HG02840 (cell line): ENCODE results near the gene SUSD4.

Source experiments
- ATAC-seq: cut with Tn5 transposase; IDR thresholded peaks from one replicate; pipeline ENCODE4 v1.9.1; 2021; ENCODE audit warnings: mild to moderate bottlenecking, moderate library complexity, moderate number of reproducible peaks; ENCODE audit not compliant: unreplicated experiment, low FRiP score

SUSD4 gene

DNA sequence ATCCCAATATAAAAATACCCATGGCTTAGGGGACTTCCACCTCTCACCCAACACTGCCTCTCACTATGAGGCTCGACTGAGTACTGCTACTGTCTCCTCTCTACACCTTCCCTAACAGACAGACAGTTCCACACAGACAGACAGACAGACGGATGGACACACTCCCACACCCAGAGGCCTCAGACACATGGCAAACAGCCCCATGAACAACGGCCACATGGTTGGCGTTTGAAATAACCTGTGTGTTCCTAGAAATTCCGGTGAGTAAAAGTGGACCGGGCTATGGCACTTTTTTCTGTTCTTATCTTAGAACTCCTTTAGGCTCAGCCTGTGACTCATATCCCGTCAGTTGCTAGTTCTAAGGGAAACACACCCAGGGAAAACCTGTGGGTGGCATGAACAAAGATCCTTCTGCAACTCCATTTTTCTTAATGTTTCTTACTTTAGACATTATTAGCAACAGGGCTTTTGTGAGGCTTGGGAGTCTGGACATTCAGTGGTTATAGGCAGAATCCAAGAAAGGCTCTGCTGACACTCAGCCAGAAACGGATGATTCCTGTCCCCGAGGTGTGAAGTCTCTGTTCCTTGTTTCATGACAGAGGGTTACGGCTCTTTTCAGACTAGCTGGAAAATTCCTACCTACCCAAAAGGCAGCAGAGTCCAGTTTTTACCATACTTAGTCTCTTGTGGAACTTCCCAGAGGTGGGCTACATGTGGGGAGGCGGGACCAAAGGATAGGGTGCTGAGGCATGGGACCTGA lies 130.4 kb downstream of the SUSD4 start:
- no peak for ATAC-seq

- ATAC-seq = no peak
Measured at GRCh38 chr1:223233019-223233409, 131.0 kb downstream of the SUSD4 start.

DNA sequence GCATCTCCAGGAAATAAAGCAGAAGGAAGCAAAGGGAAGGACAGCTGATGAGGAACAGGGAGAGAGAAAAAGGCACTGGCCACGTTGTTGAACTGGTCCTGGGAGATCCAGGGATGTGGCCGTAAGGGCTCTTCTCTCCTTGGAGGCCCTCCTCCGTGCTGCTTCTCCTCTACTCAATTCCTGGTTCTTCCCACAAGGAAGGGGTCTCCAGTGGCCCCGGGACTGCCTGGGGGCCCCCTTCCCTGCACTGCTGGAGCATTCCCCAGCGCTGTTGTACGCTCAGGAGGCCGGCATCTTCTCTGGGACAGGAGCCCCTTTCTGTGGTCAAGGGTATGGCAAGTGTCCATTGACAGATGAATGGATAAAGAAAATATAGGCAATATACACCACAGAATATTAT lies 132.4 kb downstream of the SUSD4 start:
- ATAC-seq = no peak

DNA sequence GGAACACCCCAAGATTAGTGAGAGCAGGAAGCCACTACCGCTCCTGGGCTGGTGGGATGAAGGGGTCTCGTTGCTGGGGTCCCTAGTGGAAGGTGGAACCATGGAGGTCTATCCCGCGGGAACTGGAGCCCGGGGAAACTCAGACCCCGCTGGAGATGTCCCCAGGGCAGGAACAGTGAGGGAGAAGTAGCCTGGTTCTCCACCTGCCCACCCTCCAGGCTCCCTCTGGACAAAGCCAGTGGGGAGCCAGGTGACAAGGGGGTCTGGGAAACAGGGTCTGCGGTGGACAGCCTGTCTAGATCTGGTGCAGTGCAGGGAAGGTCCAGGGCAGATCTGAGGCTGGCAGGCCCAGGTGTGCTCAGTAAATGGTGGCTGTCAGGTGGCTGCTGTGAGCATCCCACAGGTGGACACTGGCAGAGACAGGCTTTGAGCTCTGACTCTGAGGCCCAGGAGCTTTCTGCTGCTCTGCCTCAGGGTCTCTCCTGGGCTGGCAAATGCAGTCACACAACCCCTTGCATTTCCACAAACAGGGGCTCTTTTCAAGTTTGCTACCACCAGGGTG lies 132.9 kb downstream of the SUSD4 start:
- no peak for ATAC-seq

DNA sequence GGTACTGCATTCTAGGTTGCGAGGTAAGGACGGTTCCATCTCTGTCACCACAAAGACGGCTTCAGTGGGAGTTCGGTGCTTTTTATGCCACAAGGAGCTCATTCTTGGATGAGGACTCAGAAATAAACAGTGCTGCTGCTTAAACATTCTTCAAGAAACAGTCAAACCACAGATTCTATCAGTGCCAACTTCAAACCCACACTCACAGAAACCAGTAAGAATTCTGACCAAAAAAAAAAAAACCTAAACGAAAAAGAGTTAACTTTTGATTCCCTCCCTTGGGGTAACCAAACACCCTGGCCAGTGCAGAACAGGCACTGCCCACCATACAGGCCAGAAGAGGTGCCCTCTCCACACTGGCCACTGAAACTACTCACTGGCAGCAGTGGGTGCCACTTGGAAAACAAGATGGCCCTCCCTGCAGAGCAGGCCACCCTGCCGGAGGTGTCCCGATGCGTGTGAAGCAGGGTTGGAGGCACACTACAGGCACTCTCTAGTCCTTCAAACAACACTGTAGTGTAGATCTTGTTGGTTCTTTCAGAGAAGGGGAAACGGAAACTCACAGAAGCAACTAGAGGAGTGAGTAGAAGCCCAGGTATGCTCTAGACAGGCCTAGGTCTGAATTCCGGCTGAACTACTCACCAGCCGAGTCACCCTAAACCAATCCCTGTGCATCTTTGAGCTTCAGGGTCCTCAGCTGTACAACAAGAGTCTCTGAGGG lies 133.7 kb downstream of the SUSD4 start:
- no peak for ATAC-seq

- ATAC-seq = no peak
Measured at GRCh38 chr1:223229756-223230155, 134.2 kb downstream of the SUSD4 start.

GRCh38 chr1:223228931-223229528 lies 134.9 kb downstream of the SUSD4 start:
- no peak for ATAC-seq

GRCh38 chr1:223228201-223228600 lies 135.8 kb downstream of the SUSD4 start:
- ATAC-seq = no peak

DNA sequence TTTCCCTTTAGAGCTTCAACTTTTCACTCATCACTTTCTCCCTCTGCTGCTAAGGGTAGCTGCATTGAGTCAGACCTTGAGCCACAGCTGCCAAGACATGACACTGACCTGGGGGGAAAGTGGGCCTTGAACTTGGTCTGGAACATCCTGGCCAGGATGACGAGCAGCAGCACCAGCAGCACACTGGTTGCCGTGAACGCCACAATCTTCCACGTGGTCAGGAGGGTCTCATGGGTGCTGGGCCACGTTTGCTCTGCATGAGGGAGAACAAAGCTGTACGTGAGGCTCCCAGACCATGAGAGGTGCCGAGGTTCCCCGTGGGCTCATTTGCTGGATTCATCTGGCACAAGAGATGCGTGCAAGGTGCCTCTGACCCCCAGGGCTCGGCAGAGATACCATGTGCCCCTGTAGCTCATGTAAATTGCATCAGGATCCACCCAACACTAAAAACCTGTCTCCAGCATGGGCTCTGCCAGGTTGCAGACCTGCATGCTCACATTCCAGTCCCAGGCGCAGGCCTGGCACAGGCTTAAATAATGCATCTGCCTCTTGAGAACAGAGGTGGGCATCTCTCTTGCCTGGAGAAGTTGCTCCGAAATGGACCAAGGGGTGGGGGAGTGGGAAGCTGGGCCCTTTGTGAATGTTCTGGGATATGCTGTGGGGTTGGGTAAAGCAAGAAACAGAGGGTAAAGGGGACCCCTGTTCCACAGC lies 136.3 kb downstream of the SUSD4 start:
- ATAC-seq = no peak

DNA sequence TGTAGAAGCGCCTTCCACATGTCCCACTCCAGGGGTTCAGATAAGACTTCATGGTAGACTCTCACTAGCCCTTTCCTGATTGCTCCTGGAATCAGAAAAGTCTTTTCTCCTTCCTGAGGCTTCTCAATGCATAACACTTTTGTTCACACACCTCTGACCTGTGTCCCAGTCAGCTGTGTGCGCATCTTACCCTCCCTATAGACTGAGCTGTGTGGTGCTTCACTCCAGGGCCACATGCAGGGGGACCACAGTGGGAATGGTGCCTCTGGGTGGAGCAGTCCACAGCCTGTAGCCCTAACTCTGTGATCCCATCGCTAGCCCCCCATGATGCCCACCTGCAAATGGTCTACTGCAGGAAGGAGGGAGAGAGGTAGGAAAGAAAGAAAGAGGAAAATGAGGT lies 136.9 kb downstream of the SUSD4 start:
- ATAC-seq = no peak

- no peak for ATAC-seq
Measured at GRCh38 chr1:223226271-223226670, 137.7 kb downstream of the SUSD4 start.

DNA sequence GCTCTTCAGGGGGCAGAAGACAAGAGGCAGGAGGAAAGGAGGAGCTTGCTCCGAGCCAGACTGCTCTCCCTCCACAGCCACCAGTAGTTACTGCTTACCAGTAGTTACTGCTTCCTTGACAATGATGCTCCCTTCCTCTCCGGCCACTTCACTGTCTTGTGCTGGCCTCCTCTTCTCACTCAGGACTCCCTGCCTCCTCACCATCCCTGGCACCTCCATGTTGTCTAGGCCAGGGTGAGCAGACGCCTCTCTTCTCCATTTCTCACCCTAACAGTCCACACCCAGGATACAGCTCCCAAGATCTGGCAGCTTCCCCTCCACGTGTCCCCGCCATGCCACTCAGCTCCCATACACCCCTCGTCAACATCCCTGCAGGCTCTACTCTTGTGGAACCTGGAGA lies 138.5 kb downstream of the SUSD4 start:
- no peak for ATAC-seq

- no peak for ATAC-seq
Measured at GRCh38 chr1:223225061-223225460, 138.9 kb downstream of the SUSD4 start.

GRCh38 chr1:223224465-223224864 lies 139.5 kb downstream of the SUSD4 start:
- no peak for ATAC-seq

GRCh38 chr1:223223091-223223995 lies 140.6 kb downstream of the SUSD4 start:
- ATAC-seq = no peak

DNA sequence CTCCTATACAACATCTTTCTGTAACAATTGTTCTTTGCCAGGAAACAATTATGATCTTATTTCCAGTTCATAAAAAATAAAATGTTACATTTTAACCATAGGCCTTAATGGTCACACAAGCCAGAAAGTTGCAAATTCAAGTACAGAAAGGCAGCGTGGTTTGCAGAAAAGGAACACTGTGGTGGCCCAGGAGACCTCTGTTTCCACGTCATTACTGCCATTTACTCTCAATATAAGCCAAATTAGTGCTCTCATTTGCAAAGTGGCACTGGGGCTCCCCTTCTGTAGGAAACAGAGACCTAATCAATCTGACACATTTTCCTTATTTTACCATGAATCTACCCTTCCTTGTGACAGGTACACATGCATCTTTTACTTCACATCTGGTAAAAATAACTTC lies 141.6 kb downstream of the SUSD4 start:
- ATAC-seq = no peak

GRCh38 chr1:223221686-223222085 lies 142.3 kb downstream of the SUSD4 start:
- ATAC-seq = no peak

GRCh38 chr1:223219846-223220610 lies 143.9 kb downstream of the SUSD4 start:
- ATAC-seq = no peak

GRCh38 chr1:223219318-223219635 lies 144.7 kb downstream of the SUSD4 start:
- no peak for ATAC-seq
